ENCODE results near the gene CHRNG.

DNA sequence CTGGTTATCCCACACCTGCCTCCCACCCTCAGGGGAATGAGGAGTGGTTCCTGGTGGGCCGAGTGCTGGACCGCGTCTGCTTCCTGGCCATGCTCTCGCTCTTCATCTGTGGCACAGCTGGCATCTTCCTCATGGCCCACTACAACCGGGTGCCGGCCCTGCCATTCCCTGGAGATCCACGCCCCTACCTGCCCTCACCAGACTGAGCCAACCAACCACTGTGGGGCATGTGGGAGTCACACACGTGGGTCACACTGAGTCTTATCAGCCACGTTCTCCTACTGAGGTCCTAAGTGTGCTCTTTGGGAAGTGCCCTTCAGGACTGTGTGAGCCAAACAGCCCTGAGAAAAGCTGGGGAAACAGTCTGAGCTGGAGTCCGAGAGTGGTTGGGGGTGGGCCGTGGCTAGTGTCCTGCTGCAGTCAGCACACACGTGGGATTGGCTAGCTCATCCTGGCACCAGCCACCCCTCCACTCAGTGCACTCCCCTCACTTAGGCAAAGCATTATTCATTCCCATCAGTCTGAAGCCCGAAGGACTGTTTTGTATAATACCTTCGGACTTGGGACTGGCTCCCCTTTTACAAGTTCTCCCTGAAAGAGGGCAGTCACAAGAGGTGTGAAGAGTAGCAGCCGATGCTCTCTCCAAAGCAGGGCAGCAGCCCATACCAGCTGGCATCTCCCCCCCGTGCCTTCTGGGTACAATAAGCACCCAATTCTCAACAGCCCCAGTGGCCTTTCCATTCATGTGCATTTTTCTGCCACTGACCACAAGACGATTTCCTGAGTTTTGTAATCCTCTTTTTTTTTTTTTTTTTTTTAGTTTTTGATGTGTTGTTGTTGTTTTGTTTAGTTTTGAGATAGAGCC is 6.3 kb downstream of the CHRNG start:
- TF ChIP-seq POLR2A (IDR thresholded peaks at IDR 0.05; ENCODE audit: low read depth, low read length) = no peak
- no peak for TF ChIP-seq POLR2AphosphoS5 (IDR thresholded peaks at IDR 0.05; ENCODE audit: low read depth, low read length)
- no peak for TF ChIP-seq SPI1 (IDR thresholded peaks at IDR 0.05; ENCODE audit: low read depth, low read length)
- TF ChIP-seq TAF1 (IDR thresholded peaks at IDR 0.05; ENCODE audit: low read depth, low read length) = no peak
- no peak for TF ChIP-seq PAX5 (IDR thresholded peaks at IDR 0.05; ENCODE audit: insufficient read depth, low read length, severe bottlenecking)
